PC-3 (cell line): Measurements from ENCODE around the gene SALL4. TPM values are rescaled to one million over a fixed set of nuclear protein-coding genes. Genes with fewer than 3 reads are reported as not detected.
"Not testable (repeated sequence)": the region's sequence is repeated elsewhere in the genome, so short reads cannot be mapped to it uniquely, and the experiment has no call there.

ENCODE experiments used
- ATAC-seq: fragments of 200-7000 bp; cut with Tn5 transposase; 2 replicates; pipeline ENCODE4 v1.9.1; 2020; ENCODE audit warnings: mild to moderate bottlenecking, moderate library complexity
- BruUV-seq: library from RNA; stranded (reverse); fragments of 400-500 nt; replicated peaks from 2 replicates; lab custom pipeline; 2021; lab: Mats Ljungman, UMichigan
- CTCF ChIA-PET: fragments of 300-600 bp; sonication (Branson Sonifier 250); formaldehyde crosslinking; loops from one replicate; lab custom pipeline; 2022; ENCODE audit warnings: antibody characterized with exemption; lab: Charles Lee
- POLR2A ChIA-PET: fragments of 300-600 bp; sonication (Branson Sonifier 250); formaldehyde crosslinking; loops from one replicate; lab custom pipeline; 2022; ENCODE audit warnings: antibody characterized with exemption; ENCODE audit not compliant: unreplicated experiment; lab: Charles Lee
- DNase-seq: peaks from one replicate; pipeline ENCODE4 v3.0.0-alpha.2; 2015
- H2AFZ ChIP-seq: fragments of 300-600 bp; sonication (generic); 2 replicates; pipeline ENCODE4 v1.6.0; 2016; ENCODE audit warnings: antibody characterized with exemption, low read length
- H3F3A ChIP-seq: fragments of 300-600 bp; sonication (generic); one replicate; pipeline ENCODE4 v1.6.0; 2017; ENCODE audit warnings: antibody characterized with exemption, low read length, control low read depth, mild to moderate bottlenecking; ENCODE audit not compliant: unreplicated experiment
- H3K27ac ChIP-seq: fragments of 300-600 bp; sonication (generic); 2 replicates; pipeline ENCODE4 v1.5.1; 2016; ENCODE audit warnings: mild to moderate bottlenecking, low read length
- H3K27me3 ChIP-seq: fragments of 300-600 bp; sonication (generic); 2 replicates; pipeline ENCODE4 v1.6.1; 2016; ENCODE audit warnings: low read length, mixed read lengths
- H3K36me3 ChIP-seq: fragments of 300-600 bp; sonication (generic); 2 replicates; pipeline ENCODE4 v1.6.1; 2016; ENCODE audit warnings: low read depth, mixed run types, low read length, mixed read lengths
- H3K4me1 ChIP-seq: fragments of 300-600 bp; sonication (generic); 2 replicates; pipeline ENCODE4 v1.5.1; 2016; ENCODE audit warnings: low read length; ENCODE audit not compliant: insufficient read depth
- H3K4me2 ChIP-seq: fragments of 300-600 bp; sonication (generic); 2 replicates; pipeline ENCODE4 v1.6.0; 2016; ENCODE audit warnings: low read length
- H3K4me3 ChIP-seq: fragments of 300-600 bp; sonication (generic); 2 replicates; pipeline ENCODE4 v1.5.1; 2016; ENCODE audit warnings: mild to moderate bottlenecking, low read length, mixed read lengths
- H3K79me2 ChIP-seq: fragments of 300-600 bp; sonication (generic); 2 replicates; pipeline ENCODE4 v1.6.1; 2017; ENCODE audit warnings: low read length, mixed read lengths
- H3K9ac ChIP-seq: fragments of 300-600 bp; sonication (generic); 2 replicates; pipeline ENCODE4 v1.6.0; 2016; ENCODE audit warnings: mild to moderate bottlenecking, low read length
- H3K9me2 ChIP-seq: fragments of 300-600 bp; sonication (generic); replicated peaks from 2 replicates; pipeline ENCODE4 v1.6.1; 2016; ENCODE audit warnings: mixed run types, low read length, mixed read lengths
- H3K9me3 ChIP-seq: fragments of 300-600 bp; sonication (generic); 2 replicates; pipeline ENCODE4 v1.6.1; 2016; ENCODE audit warnings: low read length, mixed read lengths
- H4K20me1 ChIP-seq: fragments of 300-600 bp; sonication (generic); 2 replicates; pipeline ENCODE4 v1.6.1; 2016; ENCODE audit warnings: low read length, mixed read lengths
- EZH2 ChIP-seq: fragments of 300-600 bp; sonication (generic); IDR thresholded peaks from one replicate; pipeline ENCODE4 v1.6.1; 2017; ENCODE audit warnings: antibody characterized with exemption, mild to moderate bottlenecking, low read length; ENCODE audit not compliant: unreplicated experiment
- EZH2phosphoT487 ChIP-seq: fragments of 300-600 bp; sonication (generic); IDR thresholded peaks from 2 replicates; pipeline ENCODE4 v1.6.1; 2018; ENCODE audit warnings: mild to moderate bottlenecking, antibody characterized with exemption, low read length, borderline replicate concordance
- intact Hi-C: fragments of 100-400 bp; cut with micrococcal nuclease; formaldehyde crosslinking; loops from 2 replicates; pipeline ENCODE4 v1.9.0; 2023
- total RNA-seq: library from RNA; depleted of rRNA; stranded (reverse); fragments of >200 nt; gene quantifications from 2 replicates; pipeline ENCODE4 v1.2.3, GENCODE V29; 2014
- TF ChIP-seq, protein P1 (sequence below): fragments of 300-600 bp; sonication (generic); conservative IDR thresholded peaks from 2 replicates; pipeline ENCODE4 v1.5.1; 2017; ENCODE audit warnings: antibody characterized with exemption, low read depth, mild to moderate bottlenecking, low read length

Gene SALL4
- total RNA-seq, 1 experiment from 2014 or later: 3.1 TPM

DNA sequence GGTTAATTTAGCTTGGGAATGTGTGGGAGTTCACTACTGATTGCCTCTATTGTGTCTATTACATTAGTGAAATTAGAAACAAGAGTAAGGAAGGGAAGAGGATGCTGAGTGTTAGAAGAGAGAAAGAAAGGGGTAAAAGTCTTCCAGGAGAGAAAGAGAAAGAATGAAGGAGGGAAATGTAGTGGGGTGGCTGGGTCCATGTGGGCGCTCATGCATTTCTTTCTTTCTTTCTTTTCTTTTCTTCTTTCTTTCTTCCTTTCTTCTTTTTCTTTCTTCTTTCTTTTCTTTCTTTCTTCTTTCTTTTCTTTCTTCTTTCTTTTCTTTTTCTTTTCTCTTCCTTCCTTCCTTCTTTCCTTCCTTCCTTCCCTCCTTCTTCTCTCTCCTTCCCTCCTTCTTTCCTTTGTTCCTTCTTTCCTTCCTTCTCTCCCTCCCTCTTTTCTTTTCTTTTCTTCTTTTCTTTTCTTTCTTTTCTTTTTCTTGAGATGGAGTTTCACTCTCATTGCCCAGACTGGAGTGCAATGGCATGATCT lies 16.2 kb upstream of the SALL4 start:
- no TSS peak for BruUV-seq
- no peaks in the 10 kb centered on the region for H3K9me3 ChIP-seq
- no peak overlapping the region for H3K4me2 ChIP-seq
- no peak overlapping the region for H3K27ac ChIP-seq
- H4K20me1 ChIP-seq: no peaks in the 10 kb centered on the region
- no peaks in the 10 kb centered on the region for H3K9me2 ChIP-seq
- no peak for ATAC-seq
- H3K4me3 ChIP-seq: no peak overlapping the region
- H3K27me3 ChIP-seq: no peaks in the 10 kb centered on the region
- DNase-seq: no peak
- H3K9ac ChIP-seq: no peak overlapping the region
- H3F3A ChIP-seq: no peaks in the 10 kb centered on the region
- no peaks in the 10 kb centered on the region for H3K36me3 ChIP-seq
- CTCF ChIA-PET: no interaction called here
- POLR2A ChIA-PET: no interaction called here
- intact Hi-C loops: no loop called here
- H3K79me2 ChIP-seq: no peaks in the 10 kb centered on the region
- TF ChIP-seq EZH2phosphoT487 (no peak), EZH2 (no peak)
- TF ChIP-seq, protein P1, sequence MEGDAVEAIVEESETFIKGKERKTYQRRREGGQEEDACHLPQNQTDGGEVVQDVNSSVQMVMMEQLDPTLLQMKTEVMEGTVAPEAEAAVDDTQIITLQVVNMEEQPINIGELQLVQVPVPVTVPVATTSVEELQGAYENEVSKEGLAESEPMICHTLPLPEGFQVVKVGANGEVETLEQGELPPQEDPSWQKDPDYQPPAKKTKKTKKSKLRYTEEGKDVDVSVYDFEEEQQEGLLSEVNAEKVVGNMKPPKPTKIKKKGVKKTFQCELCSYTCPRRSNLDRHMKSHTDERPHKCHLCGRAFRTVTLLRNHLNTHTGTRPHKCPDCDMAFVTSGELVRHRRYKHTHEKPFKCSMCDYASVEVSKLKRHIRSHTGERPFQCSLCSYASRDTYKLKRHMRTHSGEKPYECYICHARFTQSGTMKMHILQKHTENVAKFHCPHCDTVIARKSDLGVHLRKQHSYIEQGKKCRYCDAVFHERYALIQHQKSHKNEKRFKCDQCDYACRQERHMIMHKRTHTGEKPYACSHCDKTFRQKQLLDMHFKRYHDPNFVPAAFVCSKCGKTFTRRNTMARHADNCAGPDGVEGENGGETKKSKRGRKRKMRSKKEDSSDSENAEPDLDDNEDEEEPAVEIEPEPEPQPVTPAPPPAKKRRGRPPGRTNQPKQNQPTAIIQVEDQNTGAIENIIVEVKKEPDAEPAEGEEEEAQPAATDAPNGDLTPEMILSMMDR: no peak
- no peak overlapping the region for H2AFZ ChIP-seq
- H3K4me1 ChIP-seq: no peaks in the 10 kb centered on the region

GRCh38 chr20:51816856-51817255 lies 14.5 kb upstream of the SALL4 start:
- H3K27me3 ChIP-seq, H3K4me1 ChIP-seq, DNase-seq, H3K4me2 ChIP-seq, H3K36me3 ChIP-seq, H3K9me3 ChIP-seq, intact Hi-C loops, ATAC-seq, BruUV-seq, H3K9ac ChIP-seq, H3K27ac ChIP-seq, CTCF ChIA-PET, H3F3A ChIP-seq, H2AFZ ChIP-seq, H3K79me2 ChIP-seq, H3K4me3 ChIP-seq, H4K20me1 ChIP-seq, H3K9me2 ChIP-seq: not testable (repeated sequence)
- POLR2A ChIA-PET: interaction anchor here (0.6 kb wide), 1 partner anchor 254 kb away, joined by 3 read pairs; no protein-coding TSS in a partner anchor

GRCh38 chr20:51815383-51816076 lies 13.2 kb upstream of the SALL4 start:
- Histone ChIP-seq H3K9me3 (no peaks in the 10 kb centered on the region), H3K27ac (no peak overlapping the region), H3K4me3 (no peak overlapping the region), H3F3A (no peaks in the 10 kb centered on the region), H2AFZ (no peak overlapping the region), H3K79me2 (no peaks in the 10 kb centered on the region), H4K20me1 (no peaks in the 10 kb centered on the region), H3K36me3 (no peaks in the 10 kb centered on the region), H3K9me2 (no peaks in the 10 kb centered on the region), H3K27me3 (no peaks in the 10 kb centered on the region), H3K4me1 (peaks cover 7% of the 10 kb centered on the region; the same call in 1 of the 2 replicates), H3K9ac (no peak overlapping the region), H3K4me2 (no peak overlapping the region)
- POLR2A ChIA-PET: no interaction called here
- BruUV-seq: no TSS peak
- DNase-seq (peak; percentile 60), ATAC-seq (peak; percentile 66)
- TF ChIP-seq, protein P1: no peak
- no peak for TF ChIP-seq EZH2phosphoT487
- no peak for TF ChIP-seq EZH2
- CTCF ChIA-PET: no interaction called here
- intact Hi-C loops: no loop called here
